ENCODE data around the gene SKAP2. TPM values are rescaled to one million over a fixed set of nuclear protein-coding genes. Genes with fewer than 3 reads are reported as not detected.

Gene SKAP2
- total RNA-seq, 1 donor from 2014 or later, result 50.8 TPM

GRCh38 chr7:26631601-26632000, 232.8 kb downstream of the SKAP2 start:
- no peak overlapping the region for H3K27ac Mint-ChIP-seq
- H3K27me3 Mint-ChIP-seq (ENCODE audit: low read depth), result no peaks in the 10 kb centered on the region
- H3K4me3 Mint-ChIP-seq, result no peak overlapping the region
- DNase-seq (ENCODE audit: low spot score in 2 of 2, unreplicated experiment in 2 of 2), result no peak
- H3K9me3 Mint-ChIP-seq, result peaks cover 3% of the 10 kb centered on the region
- TF ChIP-seq CTCF (IDR thresholded peaks at IDR 0.05; ENCODE audit: unreplicated experiment), result no peak
- H3K4me1 Mint-ChIP-seq, result no peaks in the 10 kb centered on the region
- H3K36me3 Mint-ChIP-seq, result no peaks in the 10 kb centered on the region

GRCh38 chr7:26630941-26631580, 233.3 kb downstream of the SKAP2 start:
- no peaks in the 10 kb centered on the region for H3K27me3 Mint-ChIP-seq (ENCODE audit: low read depth)
- no peak overlapping the region for H3K4me3 Mint-ChIP-seq
- H3K9me3 Mint-ChIP-seq, result peaks cover 3% of the 10 kb centered on the region
- TF ChIP-seq CTCF (IDR thresholded peaks at IDR 0.05; ENCODE audit: unreplicated experiment), result no peak
- H3K4me1 Mint-ChIP-seq, result no peaks in the 10 kb centered on the region
- DNase-seq (ENCODE audit: low spot score in 2 of 2, unreplicated experiment in 2 of 2), result no peak
- H3K27ac Mint-ChIP-seq, result no peak overlapping the region
- H3K36me3 Mint-ChIP-seq, result no peaks in the 10 kb centered on the region

GRCh38 chr7:26630361-26630760, 234.0 kb downstream of the SKAP2 start:
- Mint-ChIP-seq H3K27ac (no peak overlapping the region), H3K36me3 (no peaks in the 10 kb centered on the region), H3K27me3 (ENCODE audit: low read depth) (no peaks in the 10 kb centered on the region), H3K4me3 (no peak overlapping the region), H3K4me1 (no peaks in the 10 kb centered on the region), H3K9me3 (peaks cover 3% of the 10 kb centered on the region)
- no peak for TF ChIP-seq CTCF (IDR thresholded peaks at IDR 0.05; ENCODE audit: unreplicated experiment)
- DNase-seq (ENCODE audit: low spot score in 2 of 2, unreplicated experiment in 2 of 2), result no peak

- DNase-seq (ENCODE audit: low spot score in 2 of 2, unreplicated experiment in 2 of 2), result no peak
- no peaks in the 10 kb centered on the region for H3K4me1 Mint-ChIP-seq
- no peaks in the 10 kb centered on the region for H3K36me3 Mint-ChIP-seq
- H3K9me3 Mint-ChIP-seq, result peaks cover 3% of the 10 kb centered on the region
- no peak overlapping the region for H3K27ac Mint-ChIP-seq
- TF ChIP-seq CTCF (IDR thresholded peaks at IDR 0.05; ENCODE audit: unreplicated experiment), result no peak
- H3K27me3 Mint-ChIP-seq (ENCODE audit: low read depth), result no peaks in the 10 kb centered on the region
- H3K4me3 Mint-ChIP-seq, result no peak overlapping the region
These were observed 234.7 kb downstream of the SKAP2 start for GRCh38 chr7:26629696-26630095.

- H3K27me3 Mint-ChIP-seq (ENCODE audit: low read depth), result no peaks in the 10 kb centered on the region
- H3K4me3 Mint-ChIP-seq, result no peak overlapping the region
- TF ChIP-seq CTCF (IDR thresholded peaks at IDR 0.05; ENCODE audit: unreplicated experiment), result no peak
- no peaks in the 10 kb centered on the region for H3K36me3 Mint-ChIP-seq
- peaks cover 3% of the 10 kb centered on the region for H3K9me3 Mint-ChIP-seq
- no peak for DNase-seq (ENCODE audit: low spot score in 2 of 2, unreplicated experiment in 2 of 2)
- H3K4me1 Mint-ChIP-seq, result no peaks in the 10 kb centered on the region
- H3K27ac Mint-ChIP-seq, result no peak overlapping the region
These were observed 236.5 kb downstream of the SKAP2 start for GRCh38 chr7:26627891-26628341.

Measured in mesothelial cell of epicardium (in vitro differentiated cells).